A549 (cell line): ENCODE data around the gene MAPK1IP1L. TPM values are rescaled to one million over a fixed set of nuclear protein-coding genes. Genes with fewer than 3 reads are reported as not detected.

Source experiments
- ATAC-seq, 2 experiments: fragments of 200-7000 bp in 1 of 2; fragments of >200 bp in 1 of 2; cut with Nextera tagmentation in 1 of 2; cut with Tn5 transposase in 1 of 2; 3 replicates each; pipeline versions ENCODE4 v1.8.0 to v1.9.1; 2018 to 2020; ENCODE audit warnings: mild to moderate bottlenecking in 1 of 2, moderate library complexity in 1 of 2
- CTCF ChIA-PET: fragments of 300-600 bp; sonication (Branson Sonifier 250); formaldehyde crosslinking; extraction: SDS; loops from one replicate; lab custom pipeline; 2021; ENCODE audit warnings: antibody characterized with exemption, inconsistent platforms; lab: Yijun Ruan, JAX
- POLR2A ChIA-PET: fragments of 350-600 bp; formaldehyde crosslinking; extraction: SDS; loops from one replicate; lab custom pipeline; 2021; ENCODE audit warnings: antibody characterized with exemption, inconsistent platforms; lab: Yijun Ruan, JAX
- DNase-seq, 2 experiments: peaks; one replicate each; pipeline versions ENCODE4 v3.0.0 to v3.0.0-alpha.2; 2011 to 2016; ENCODE audit warnings: low read depth in 1 of 2, low spot score in 1 of 2
- FAIRE-seq: peaks from 2 replicates; lab custom pipeline; 2011; peaks lifted over from hg19 to GRCh38; lab: Jason Lieb, UNC
- H3K27ac ChIP-seq, 2 experiments: fragments of >200 bp; sonication (Bioruptor Twin); formaldehyde crosslinking; 3 replicates each; pipeline ENCODE4 v1.5.1; 2016 to 2017
- H3K4me1 ChIP-seq: fragments of >200 bp; sonication (Bioruptor Twin); formaldehyde crosslinking; 3 replicates; pipeline ENCODE4 v1.6.1; 2016
- H3K4me2 ChIP-seq: fragments of >200 bp; sonication (Bioruptor Twin); formaldehyde crosslinking; 3 replicates; pipeline ENCODE4 v1.6.1; 2016
- H3K4me3 ChIP-seq: fragments of >200 bp; sonication (Bioruptor Twin); formaldehyde crosslinking; 3 replicates; pipeline ENCODE4 v1.5.1; 2016
- H3K9me3 ChIP-seq: fragments of >200 bp; sonication (Bioruptor Twin); formaldehyde crosslinking; 3 replicates; pipeline ENCODE4 v1.6.1; 2016
- ATOH8 ChIP-seq: fragments of 250-450 bp; sonication (Bioruptor Pico); IDR thresholded peaks from 2 replicates; pipeline ENCODE4 v1.5.0; 2020; ENCODE audit warnings: low read depth, mild to moderate bottlenecking, moderate library complexity
- BCL3 ChIP-seq: fragments of >200 bp; sonication (Bioruptor Twin); formaldehyde crosslinking; IDR thresholded peaks from 3 replicates; pipeline ENCODE4 v1.6.1; 2016
- BHLHE40 ChIP-seq: IDR thresholded peaks from 2 replicates; pipeline ENCODE4 v1.6.1; 2012; ENCODE audit warnings: low read depth, low read length, inconsistent platforms
- CBX2 ChIP-seq: fragments of 200-600 bp; sonication (generic); IDR thresholded peaks from 2 replicates; pipeline ENCODE4 v1.6.1; 2016; ENCODE audit warnings: low read depth, mild to moderate bottlenecking, borderline replicate concordance
- EHF ChIP-seq: fragments of 250-450 bp; sonication (Bioruptor Pico); IDR thresholded peaks from 2 replicates; pipeline ENCODE4 v1.5.0; 2020; ENCODE audit warnings: mild to moderate bottlenecking
- EP300 ChIP-seq, 2 experiments: fragments of >200 bp; sonication (Bioruptor Twin); formaldehyde crosslinking; IDR thresholded peaks; 2 replicates in 1 of 2; 3 replicates in 1 of 2; pipeline ENCODE4 v1.6.1; 2016 to 2017
- HEYL ChIP-seq: fragments of 250-450 bp; sonication (Bioruptor Pico); IDR thresholded peaks from 2 replicates; pipeline ENCODE4 v1.8.0; 2021; ENCODE audit warnings: mild to moderate bottlenecking, moderate library complexity
- HMGXB4 ChIP-seq: fragments of 250-450 bp; sonication (Bioruptor Pico); IDR thresholded peaks from 2 replicates; pipeline ENCODE4 v1.5.0; 2021; ENCODE audit warnings: mild to moderate bottlenecking, moderate library complexity, borderline replicate concordance
- HOXA7 ChIP-seq: fragments of 250-450 bp; sonication (Bioruptor Pico); IDR thresholded peaks from 2 replicates; pipeline ENCODE4 v1.5.0; 2020; ENCODE audit warnings: mild to moderate bottlenecking, moderate library complexity
- HOXB13 ChIP-seq: fragments of 250-450 bp; sonication (Bioruptor Pico); IDR thresholded peaks from 2 replicates; pipeline ENCODE4 v1.5.0; 2020; ENCODE audit warnings: low read depth, mild to moderate bottlenecking, moderate library complexity
- HOXB5 ChIP-seq: fragments of 250-450 bp; sonication (Bioruptor Pico); IDR thresholded peaks from 2 replicates; pipeline ENCODE4 v1.5.0; 2020; ENCODE audit warnings: mild to moderate bottlenecking, moderate library complexity
- JUNB ChIP-seq: fragments of >200 bp; sonication (Bioruptor Twin); formaldehyde crosslinking; IDR thresholded peaks from 2 replicates; pipeline ENCODE4 v1.6.1; 2016
- KDM5A ChIP-seq: fragments of 200-600 bp; sonication (generic); IDR thresholded peaks from 2 replicates; pipeline ENCODE4 v1.6.1; 2016; ENCODE audit warnings: antibody characterized with exemption, mild to moderate bottlenecking
- MAFK ChIP-seq: fragments of 450-650 bp; IDR thresholded peaks from 2 replicates; pipeline ENCODE4 v1.6.1; 2014; ENCODE audit not compliant: partially characterized antibody
- MAZ ChIP-seq: fragments of 150-350 bp; IDR thresholded peaks from 2 replicates; pipeline ENCODE4 v1.6.1; 2014; ENCODE audit warnings: antibody characterized with exemption, low read depth, low read length, borderline replicate concordance
- MYC ChIP-seq: IDR thresholded peaks from 2 replicates; pipeline ENCODE4 v1.6.1; 2012; ENCODE audit warnings: mild to moderate bottlenecking, inconsistent platforms, low read length, improper control_type of control experiment, borderline replicate concordance
- NPAS2 ChIP-seq: fragments of 250-450 bp; sonication (Bioruptor Pico); IDR thresholded peaks from 2 replicates; pipeline ENCODE4 v1.8.0; 2022; ENCODE audit warnings: mild to moderate bottlenecking, moderate library complexity, borderline replicate concordance
- RARB ChIP-seq: fragments of 250-450 bp; sonication (Bioruptor Pico); IDR thresholded peaks from 2 replicates; pipeline ENCODE4 v1.8.0; 2021; ENCODE audit warnings: mild to moderate bottlenecking, moderate library complexity
- TFCP2L1 ChIP-seq: fragments of 250-450 bp; sonication (Bioruptor Pico); IDR thresholded peaks from 2 replicates; pipeline ENCODE4 v1.5.0; 2021; ENCODE audit warnings: mild to moderate bottlenecking
- TP53 ChIP-seq: fragments of 250-450 bp; sonication (Bioruptor Pico); IDR thresholded peaks from 2 replicates; pipeline ENCODE4 v1.5.0; 2021; ENCODE audit warnings: mild to moderate bottlenecking, moderate library complexity
- USF2 ChIP-seq: fragments of 450-650 bp; IDR thresholded peaks from 2 replicates; pipeline ENCODE4 v1.6.1; 2014; ENCODE audit warnings: antibody characterized with exemption
- ZFP36 ChIP-seq: fragments of 450-650 bp; IDR thresholded peaks from 2 replicates; pipeline ENCODE4 v1.6.1; 2014; ENCODE audit warnings: borderline replicate concordance; ENCODE audit not compliant: partially characterized antibody
- WGBS: methylation state at CpG from one replicate; pipeline ENCODE4 v1.1.6; 2017; ENCODE audit errors: missing lambda C conversion rate; 5-methylcytosine and 5-hydroxymethylcytosine counted together
- polyA plus RNA-seq, 4 experiments: library from polyadenylated mRNA; depleted of rRNA in 3 of 4; stranded (reverse); fragments of >200 nt; fragmentation: RNase III in 1 of 4; extraction: RNeasy Plus Mini Kit Qiagen cat#74134 plus additional on column Dnase treatment in 1 of 4; gene quantifications; 2 replicates in 3 of 4; 3 replicates in 1 of 4; pipeline ENCODE4 v1.2.3, GENCODE V29; 2011 to 2017

Gene MAPK1IP1L
- polyA plus RNA-seq, 2 of the 4 experiments (the other 2 are of a cell fraction) = 42.9 to 72.3 TPM

- POLR2A ChIA-PET = interaction anchor here (0.5 to 1.9 kb wide), 23 partner anchors 8 to 305 kb away, joined by 3 to 43 read pairs (median 6); partner anchors contain the start of genes SOCS4 and WDHD1
- DNase-seq (no peak), ATAC-seq (no peak), FAIRE-seq (no peak)
- WGBS = 2% methylated on average over 10 of the region's 10 CpGs
- CTCF ChIA-PET = interaction anchor here (0.6 to 3.6 kb wide), 34 partner anchors 9 to 162 kb away, joined by 3 to 28 read pairs (median 6); partner anchors contain the start of genes SOCS4 and WDHD1
- peak overlapping the region; percentile 95 for H3K4me3 ChIP-seq
- peak overlapping the region; percentile 98 to 100 for H3K27ac ChIP-seq
- no peaks in the 10 kb centered on the region for H3K9me3 ChIP-seq
- TF ChIP-seq MAFK (peak; percentile 47), USF2 (no peak)
- peak overlapping the region; percentile 75 for H3K4me2 ChIP-seq
- peaks cover 29% of the 10 kb centered on the region for H3K4me1 ChIP-seq
Measured at GRCh38 chr14:55051165-55051422, 353 bp upstream of the MAPK1IP1L start.

- CTCF ChIA-PET = interaction anchor here (0.7 to 3.6 kb wide), 21 partner anchors 8 to 141 kb away, joined by 3 to 28 read pairs (median 11); partner anchors contain the start of genes LGALS3, SOCS4 and WDHD1
- Histone ChIP-seq H3K9me3 (no peaks in the 10 kb centered on the region), H3K4me1 (peaks cover 29% of the 10 kb centered on the region), H3K4me3 (peak overlapping the region; percentile 95), H3K27ac (peak overlapping the region; percentile 98 to 100), H3K4me2 (peak overlapping the region; percentile 81)
- DNase-seq = peak in 1 of 2 experiments; percentile 26
- WGBS = 4% methylated on average over 14 of the region's 14 CpGs
- FAIRE-seq = no peak
- POLR2A ChIA-PET = interaction anchor here (1.0 to 1.9 kb wide), 9 partner anchors 7 to 50 kb away, joined by 3 to 43 read pairs (median 6); partner anchors contain the start of genes SOCS4 and WDHD1
- TF ChIP-seq NPAS2 (no peak), BHLHE40 (no peak), HMGXB4 (CRISPR knock-in tag) (peak; percentile 41; the same call in 1 of the 2 replicates), HOXA7 (CRISPR knock-in tag) (0 out of 2 replicates have a peak, but pooled peaks have one; percentile 70), RARB (CRISPR knock-in tag) (0 out of 2 replicates have a peak, but pooled peaks have one; percentile 12)
- peak; percentile 4 to 11; a peak in 3 of 6 replicates for ATAC-seq
Measured at GRCh38 chr14:55052269-55052930, 953 bp downstream of the MAPK1IP1L start.

GRCh38 chr14:55053018-55053417, 1.6 kb downstream of the MAPK1IP1L start:
- POLR2A ChIA-PET = interaction anchor here (1.0 to 1.3 kb wide), 2 partner anchors 13 to 26 kb away, joined by 3 to 5 read pairs; partner anchors contain the start of genes SOCS4 and WDHD1
- 42% methylated on average over 6 of the region's 6 CpGs for WGBS
- H3K9me3 ChIP-seq = no peaks in the 10 kb centered on the region
- CTCF ChIA-PET = interaction anchor here (0.8 to 3.6 kb wide), 8 partner anchors 9 to 107 kb away, joined by 3 to 28 read pairs (median 8); partner anchors contain the start of genes LGALS3, SOCS4 and WDHD1
- H3K4me2 ChIP-seq = peak overlapping the region; percentile 81
- ATAC-seq = no peak
- DNase-seq = no peak
- H3K4me1 ChIP-seq = peaks cover 29% of the 10 kb centered on the region
- TF ChIP-seq TP53 (no peak), HEYL (CRISPR knock-in tag) (no peak), BCL3 (no peak), ZFP36 (no peak), HOXB5 (CRISPR knock-in tag) (no peak), ATOH8 (no peak), HOXB13 (no peak), RARB (CRISPR knock-in tag) (no peak), HOXA7 (CRISPR knock-in tag) (no peak; the same call in 1 of the 2 replicates), MAFK (no peak), EP300 (IDR thresholded peaks at IDR 0.05) (no peak), NPAS2 (no peak), KDM5A (no peak), CBX2 (no peak), MYC (no peak), EHF (CRISPR knock-in tag) (no peak), MAZ (no peak), TFCP2L1 (CRISPR knock-in tag) (no peak), JUNB (no peak)
- H3K4me3 ChIP-seq = peak overlapping the region; percentile 95
- H3K27ac ChIP-seq = peak overlapping the region; percentile 98 to 100; a peak in 5 of 6 replicates
- no peak for FAIRE-seq
